Stimulated activated CD4-positive, alpha-beta T cell treated with anti-CD3 and anti-CD28 coated beads, Interleukin-15, amount 100 ng/mL, for 48 hours (primary cell): ENCODE results near the gene DIPK1A.

Experiments used
- DNase-seq, 2 donors: peaks; one replicate each; pipeline ENCODE4 v3.0.0-alpha.2; 2020; ENCODE audit warnings: low read depth in 2 of 2

DIPK1A gene

DNA sequence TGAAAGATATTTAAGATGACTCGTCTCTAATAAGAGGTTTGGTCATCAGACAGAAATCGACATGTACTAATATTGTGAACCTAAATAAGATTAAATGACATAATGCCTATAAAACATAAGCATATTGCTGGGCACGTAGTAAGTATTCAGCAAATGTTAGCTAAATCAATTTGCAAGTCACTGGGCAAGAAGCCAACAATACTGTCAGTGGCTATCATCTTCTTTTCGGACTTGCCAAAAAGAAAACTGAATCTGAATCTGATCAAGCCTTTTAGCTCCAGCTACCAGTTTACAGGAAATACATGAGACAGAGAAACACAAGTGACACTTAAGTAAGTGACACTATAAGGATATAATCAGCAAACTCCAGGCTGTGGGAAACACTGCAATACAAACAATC is 83.5 kb downstream of the DIPK1A start:
- DNase-seq = no peak

DNA sequence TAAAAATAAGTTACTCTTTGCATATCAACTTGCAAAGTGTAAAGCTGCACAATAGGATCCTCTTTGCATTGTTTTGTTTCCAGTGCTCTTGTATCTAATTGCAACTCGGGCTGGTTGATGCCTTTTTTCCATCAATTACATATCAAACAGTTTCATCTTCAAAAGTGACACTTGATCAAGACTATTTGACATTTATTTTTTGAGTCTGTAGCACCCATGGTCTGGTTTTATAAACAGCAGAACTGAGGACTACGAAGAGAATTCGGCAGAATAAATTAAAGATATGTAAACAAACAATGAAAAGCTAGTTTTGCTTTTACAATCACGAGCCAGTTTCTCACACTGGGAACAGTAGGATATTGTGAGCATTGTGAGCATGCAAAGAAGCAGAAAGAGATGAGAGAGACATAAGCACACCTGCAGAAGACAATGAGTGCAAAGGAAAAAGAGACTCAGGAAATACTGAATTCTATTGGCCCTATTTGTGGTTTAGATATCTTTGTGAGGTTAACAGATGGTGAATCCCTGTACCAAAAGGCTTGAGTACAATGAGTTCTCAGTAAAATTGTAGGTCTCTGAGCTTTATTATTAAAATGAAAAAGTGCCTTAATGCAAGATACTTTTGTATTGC is 84.1 kb downstream of the DIPK1A start:
- no peak for DNase-seq

DNA sequence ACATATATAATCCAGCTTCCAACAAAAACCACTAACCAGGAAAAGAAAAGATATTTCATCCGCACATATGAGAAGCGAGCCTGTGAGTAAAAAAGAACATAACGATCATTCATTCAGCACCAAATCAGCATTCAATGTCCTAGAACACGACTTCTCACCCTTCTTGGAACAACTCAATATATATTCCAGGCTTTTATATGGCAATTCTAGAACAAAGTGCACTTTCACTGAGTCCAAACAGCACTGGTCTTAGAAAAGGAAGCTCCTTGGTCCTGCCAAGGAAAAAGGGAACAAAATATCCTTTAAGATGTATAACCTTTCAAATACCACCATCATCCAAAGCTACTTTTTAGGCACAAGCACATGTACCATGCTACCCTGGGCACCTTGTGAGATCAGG is 84.9 kb downstream of the DIPK1A start:
- DNase-seq = no peak

DNA sequence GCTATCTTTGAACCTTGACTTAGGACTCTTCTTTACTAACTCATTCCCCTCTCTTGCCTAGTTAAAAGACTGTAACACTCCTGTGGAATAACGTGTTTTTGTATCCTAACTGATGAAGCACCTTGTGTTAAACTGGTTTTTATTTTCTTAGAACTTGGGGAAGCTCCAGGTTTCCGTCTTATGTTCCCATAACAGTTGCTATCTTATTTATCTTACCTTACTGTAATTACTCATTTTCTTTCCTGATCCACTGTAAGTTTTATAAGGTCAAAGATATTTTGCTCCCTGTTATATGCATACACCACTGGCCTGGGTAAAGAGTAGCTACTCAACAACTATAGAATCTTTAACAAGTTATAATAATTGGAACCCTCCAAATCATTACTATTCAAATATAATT is 86.3 kb downstream of the DIPK1A start:
- DNase-seq = no peak

DNA sequence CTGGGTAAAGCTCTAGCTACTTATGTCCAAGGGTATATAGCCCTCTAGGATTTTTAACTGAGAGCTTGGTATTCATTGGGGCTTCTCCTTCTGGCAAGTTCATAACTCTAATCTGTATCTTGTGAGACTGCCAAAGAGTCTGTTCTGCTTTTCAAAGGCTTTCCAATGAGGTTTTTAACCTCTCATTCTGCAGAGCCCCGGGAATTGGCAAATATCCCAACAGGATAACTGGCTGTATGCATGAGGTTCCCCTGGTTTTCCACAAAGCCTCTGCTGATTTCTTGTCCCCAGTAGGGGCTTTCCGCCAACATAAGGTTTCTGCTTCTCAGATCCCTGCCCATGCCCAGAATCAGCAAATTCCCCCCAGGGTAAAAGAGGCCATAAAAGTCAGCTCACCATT is 88.5 kb downstream of the DIPK1A start:
- DNase-seq = no peak

DNA sequence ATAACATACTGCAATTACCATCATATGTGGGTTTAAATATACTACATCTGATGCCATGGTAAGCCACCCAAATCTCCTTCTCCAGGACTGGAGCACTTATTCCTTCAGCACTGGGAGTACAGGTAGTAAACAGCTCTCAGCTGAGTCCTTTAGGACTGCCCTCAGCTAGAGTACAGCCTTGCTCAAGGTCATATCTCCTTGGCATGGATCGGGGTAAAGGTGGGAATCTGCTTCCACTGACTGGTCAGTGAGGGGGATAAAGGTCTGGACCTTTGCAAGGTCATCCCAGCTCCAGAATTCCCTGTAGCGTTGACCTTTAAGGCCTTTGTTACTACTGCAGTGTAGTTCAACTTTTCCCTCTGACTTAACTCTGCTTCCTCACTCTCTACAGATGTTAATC is 90.7 kb downstream of the DIPK1A start:
- DNase-seq = no peak

- no peak for DNase-seq
Measured at GRCh38 chr1:92864131-92864530, 97.1 kb downstream of the DIPK1A start.

DNA sequence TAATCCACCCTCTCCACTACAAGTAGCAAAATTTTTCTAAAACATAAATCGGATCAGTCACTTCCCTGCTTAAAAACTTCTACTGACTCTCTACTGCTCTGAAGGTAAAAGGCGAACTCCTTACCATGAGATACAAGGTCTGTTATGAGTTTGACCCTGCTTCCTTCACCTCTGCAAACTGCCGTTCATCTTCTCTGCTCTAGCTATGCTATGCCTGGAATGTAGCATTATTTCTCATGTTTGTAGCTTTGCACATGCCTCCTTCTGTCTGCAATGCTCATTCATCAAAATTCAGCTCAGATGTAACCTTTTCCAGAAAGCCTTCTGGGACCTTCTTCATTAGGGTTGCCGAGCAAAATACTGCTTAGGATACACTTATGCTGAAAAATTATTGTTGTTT is 98.7 kb downstream of the DIPK1A start:
- DNase-seq = no peak

GRCh38 chr1:92859400-92860039 is 101.7 kb downstream of the DIPK1A start:
- DNase-seq = no peak

DNA sequence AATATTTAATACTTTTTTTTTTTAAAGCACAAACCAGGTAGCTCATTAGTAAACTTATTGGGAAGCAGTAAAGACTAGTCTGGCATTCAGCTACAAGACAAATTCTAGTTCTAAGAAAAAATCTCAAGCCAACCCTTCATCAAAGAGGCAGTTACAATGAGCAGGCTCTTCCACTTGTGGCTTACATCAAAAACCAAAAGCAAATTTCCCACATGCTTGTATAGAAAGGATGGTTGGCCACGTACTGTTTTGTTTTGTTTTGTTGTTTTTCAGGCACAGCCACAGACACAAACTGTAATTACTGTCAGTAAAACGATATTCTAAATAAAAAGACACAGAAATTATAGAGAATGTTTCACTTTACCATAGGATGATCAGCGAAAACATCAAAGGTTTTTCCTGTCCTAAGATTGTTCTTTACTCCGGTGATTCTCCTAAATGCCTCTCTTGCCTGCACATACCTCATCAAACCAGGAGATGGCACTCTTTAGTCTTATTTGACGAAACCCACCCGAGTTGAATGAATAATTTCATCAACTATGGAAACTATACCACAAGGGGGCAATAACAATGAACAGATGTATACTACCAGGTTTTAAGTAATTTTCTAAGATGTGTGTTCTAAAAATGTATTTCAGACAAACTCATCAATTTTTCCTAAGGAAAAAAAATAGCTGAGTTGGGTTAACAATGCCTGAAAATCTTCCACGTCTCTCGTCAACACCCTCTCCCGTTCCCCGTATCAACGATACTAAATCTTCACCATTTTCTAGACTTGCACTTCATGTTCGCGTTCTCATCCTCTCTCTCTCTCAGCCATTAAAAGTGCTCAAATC is 102.5 kb downstream of the DIPK1A start:
- peak in 1 of 2 donors; percentile 36 for DNase-seq

GRCh38 chr1:92857817-92858216 is 103.4 kb downstream of the DIPK1A start:
- no peak for DNase-seq

DNA sequence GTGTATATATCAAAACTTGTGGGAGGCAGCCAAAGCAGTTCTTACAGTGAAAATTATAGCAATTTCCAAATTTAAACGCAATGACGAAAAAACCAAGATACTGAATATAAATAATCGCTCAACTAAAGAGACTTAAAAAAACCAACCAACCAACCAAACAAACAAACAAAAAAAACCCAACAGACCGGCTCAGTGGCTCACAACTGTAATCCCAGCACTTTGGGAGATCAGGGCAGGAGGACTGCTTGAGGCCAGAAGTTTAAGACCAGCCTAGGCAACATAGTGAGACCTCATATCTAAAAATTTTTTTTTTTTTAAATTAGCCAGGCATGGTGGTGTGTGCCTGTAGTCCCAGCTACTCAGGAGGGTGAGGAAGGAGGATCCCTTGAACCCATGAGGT is 106.0 kb downstream of the DIPK1A start:
- DNase-seq = no peak

DNA sequence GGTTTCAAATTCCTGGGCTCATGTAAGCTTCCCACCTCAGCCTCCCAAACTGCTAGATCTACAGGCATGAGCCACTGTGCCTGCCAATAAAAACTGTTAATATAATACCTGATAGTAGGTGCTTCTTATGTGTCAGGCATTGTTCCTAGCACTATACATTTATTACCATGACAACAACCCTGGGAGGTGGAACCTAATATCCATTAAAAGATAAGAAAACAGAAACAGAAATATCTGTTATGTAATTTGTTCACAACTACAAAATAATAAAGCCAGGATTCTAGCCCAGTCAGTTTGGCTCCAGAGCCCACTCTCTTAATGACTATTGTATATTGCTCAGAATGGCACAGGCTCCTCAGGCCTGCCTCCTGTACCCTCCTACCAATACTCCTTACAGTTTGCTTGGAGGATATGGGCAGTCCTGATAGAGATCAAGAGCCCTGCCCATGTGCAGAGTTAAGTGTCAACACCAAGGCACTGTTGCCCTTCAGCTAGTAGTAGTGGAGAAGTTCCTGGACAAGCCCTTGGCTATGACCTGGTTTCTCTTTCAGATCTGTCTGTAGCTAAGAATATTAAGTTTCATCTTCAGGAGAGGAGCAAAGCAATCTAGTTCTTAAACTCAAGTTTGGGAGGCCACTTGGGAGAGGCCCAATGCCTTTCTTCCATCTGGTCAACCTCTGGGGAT is 107.0 kb downstream of the DIPK1A start:
- no peak for DNase-seq

GRCh38 chr1:92853299-92853698 is 108.0 kb downstream of the DIPK1A start:
- DNase-seq = no peak

- DNase-seq = no peak
Measured at GRCh38 chr1:92851729-92852128, 109.5 kb downstream of the DIPK1A start.

DNA sequence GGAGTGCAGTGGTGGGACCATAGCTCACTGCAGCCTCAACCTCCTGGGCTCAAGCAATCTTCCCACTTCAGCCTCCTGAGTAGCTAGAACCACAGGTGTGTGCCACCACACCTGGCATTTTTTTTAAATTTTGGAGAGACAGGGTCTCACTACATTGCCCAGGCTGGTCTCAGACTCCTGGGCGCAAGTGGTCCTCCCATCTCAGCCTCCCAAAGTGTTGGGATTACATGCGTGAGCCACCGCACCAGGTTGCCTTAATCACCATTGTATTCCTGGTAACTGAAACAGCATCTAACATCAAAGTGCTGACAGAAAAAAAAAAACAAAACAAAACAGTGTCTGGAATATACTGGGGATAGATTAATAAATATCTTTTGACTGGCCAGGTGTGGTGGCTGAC is 111.2 kb downstream of the DIPK1A start:
- no peak for DNase-seq

GRCh38 chr1:92848201-92848600 is 113.1 kb downstream of the DIPK1A start:
- no peak for DNase-seq

DNA sequence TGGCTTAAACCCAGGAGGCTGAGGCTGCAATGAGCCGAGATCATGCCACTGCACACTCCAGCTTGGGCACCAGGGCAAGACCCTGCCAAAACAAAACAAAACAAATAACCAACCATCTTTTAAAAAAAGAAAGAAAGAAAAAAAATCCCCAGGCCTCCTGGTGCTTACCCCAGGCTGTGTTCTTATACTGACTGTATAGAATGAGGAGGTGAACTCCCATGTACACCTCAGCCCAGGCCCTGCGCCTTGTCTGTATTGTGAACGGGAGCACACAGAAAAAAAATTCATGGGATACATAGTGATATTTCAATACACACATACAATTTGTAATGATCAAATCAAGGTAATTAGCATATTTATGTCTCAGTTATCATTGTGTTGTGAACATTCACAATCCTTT is 115.4 kb downstream of the DIPK1A start:
- no peak for DNase-seq

DNA sequence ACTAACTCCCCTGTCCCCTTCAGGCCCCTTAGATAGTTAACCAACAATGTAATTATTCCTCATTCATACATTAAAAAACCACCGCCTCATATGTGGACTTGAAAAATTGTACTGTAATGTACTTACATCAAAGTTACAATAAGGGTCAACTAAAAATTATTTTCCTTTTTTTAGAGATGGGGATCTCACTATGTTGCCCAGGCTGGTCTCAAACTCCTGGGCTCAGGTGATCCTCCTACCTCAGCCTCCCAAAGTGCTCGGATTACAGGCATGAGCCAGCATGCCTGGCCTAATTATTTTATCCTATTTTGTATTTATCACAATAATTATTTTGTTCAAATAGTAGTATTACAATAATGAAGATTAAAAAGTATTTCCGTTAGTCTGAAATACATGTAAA is 116.8 kb downstream of the DIPK1A start:
- DNase-seq = no peak

DNA sequence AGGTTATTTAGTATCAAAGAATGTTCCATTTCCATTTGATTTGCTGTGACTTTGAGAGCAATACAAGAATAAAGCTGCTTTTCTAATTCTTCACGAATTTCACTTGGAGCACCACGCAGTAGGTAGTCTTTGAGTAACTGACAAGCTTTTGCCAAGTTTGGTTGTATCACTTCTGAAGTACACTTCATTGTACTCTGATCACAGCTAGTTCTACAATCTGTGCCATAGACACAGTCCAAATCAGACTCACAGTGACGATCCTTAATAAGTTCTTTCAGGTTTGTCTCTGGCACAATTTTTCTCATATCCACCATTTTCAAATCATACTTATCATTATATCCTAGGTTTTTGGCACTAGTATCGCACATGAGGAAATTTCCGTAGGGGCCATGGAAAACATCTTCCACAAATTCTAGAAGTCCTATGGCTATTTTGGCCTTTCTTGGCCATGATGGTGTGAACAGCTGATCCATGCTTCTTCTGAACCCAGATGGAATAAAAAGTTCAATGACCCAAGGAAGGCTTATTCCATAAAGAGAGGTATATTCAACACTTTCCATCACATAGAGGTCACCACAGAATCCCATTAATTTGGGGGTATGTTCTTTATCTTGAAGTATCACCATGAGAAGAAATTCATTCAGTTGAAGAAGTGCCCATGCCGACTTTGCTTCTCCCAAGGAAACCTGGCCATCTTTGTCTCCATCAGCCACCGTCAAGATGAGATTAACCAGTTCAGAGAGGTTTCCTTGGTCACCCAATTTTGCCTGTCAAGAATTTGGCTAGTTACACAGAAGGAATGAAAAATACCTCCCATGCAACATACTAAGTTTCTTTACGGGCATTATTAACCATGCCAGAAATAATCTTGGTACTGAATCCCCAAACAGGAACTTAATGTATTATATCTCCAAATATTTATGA is 117.6 kb downstream of the DIPK1A start:
- DNase-seq = no peak

DNA sequence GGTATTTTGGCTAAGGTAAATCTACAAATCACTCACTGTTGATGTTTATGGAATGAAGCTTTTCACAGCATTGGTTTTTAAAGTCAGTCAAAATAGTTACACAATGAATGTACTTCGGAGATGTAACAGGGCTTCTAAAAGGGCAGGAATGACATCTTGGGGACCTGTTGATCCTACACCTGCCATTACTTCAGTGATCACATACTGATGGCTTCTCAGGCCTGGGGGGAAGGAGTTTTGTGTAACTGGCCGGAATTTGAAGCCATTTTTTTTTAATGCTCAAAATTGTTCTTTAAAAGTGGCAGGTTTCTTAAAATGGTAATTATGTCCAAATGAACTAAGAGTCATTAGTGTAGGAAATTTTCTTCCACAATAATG is 118.2 kb downstream of the DIPK1A start:
- no peak for DNase-seq
